GF-D8 (cell line): ENCODE results near the gene PTPN20.

ENCODE experiments used
- DNase-seq: peaks from one replicate; lab custom pipeline; 2025; lab: John Stamatoyannopoulos, UW

Gene PTPN20

GRCh38 chr10:47034441-47035051, 123.3 kb downstream of the PTPN20 start:
- DNase-seq = no peak

DNA sequence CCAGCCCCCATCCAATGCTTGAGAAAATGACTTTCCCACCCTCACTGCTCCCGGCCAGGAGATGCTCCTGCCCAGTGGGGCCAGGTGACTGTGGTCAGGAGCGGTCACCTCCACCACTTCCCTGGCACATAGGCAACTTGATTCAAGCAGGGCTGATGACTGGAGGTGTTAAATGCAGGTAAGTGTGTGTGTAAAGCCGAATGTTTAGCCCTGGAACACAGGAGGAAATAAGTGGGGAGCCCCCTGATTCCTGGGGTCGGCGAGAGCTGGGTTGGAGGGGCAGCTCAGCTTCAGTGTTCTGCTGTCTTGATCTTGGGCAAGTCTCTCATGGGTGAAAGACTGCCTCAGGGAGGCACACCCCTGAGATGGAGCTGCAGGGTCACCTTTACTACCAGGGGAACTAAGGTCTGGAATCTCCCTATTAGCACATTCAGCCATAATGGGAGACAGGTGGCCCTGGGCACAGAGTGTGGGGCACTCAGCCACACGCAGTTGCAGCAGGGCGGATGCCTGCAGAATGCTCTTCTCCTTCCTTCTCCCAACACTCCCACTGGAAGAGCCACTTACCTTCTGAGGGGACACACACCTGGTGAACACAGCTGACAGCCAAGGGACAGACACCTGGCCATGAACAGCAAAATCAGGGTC, 124.1 kb downstream of the PTPN20 start:
- no peak for DNase-seq

GRCh38 chr10:47035819-47036337, 124.7 kb downstream of the PTPN20 start:
- no peak for DNase-seq

- DNase-seq = no peak
Measured at GRCh38 chr10:47036771-47037170, 125.5 kb downstream of the PTPN20 start.

DNA sequence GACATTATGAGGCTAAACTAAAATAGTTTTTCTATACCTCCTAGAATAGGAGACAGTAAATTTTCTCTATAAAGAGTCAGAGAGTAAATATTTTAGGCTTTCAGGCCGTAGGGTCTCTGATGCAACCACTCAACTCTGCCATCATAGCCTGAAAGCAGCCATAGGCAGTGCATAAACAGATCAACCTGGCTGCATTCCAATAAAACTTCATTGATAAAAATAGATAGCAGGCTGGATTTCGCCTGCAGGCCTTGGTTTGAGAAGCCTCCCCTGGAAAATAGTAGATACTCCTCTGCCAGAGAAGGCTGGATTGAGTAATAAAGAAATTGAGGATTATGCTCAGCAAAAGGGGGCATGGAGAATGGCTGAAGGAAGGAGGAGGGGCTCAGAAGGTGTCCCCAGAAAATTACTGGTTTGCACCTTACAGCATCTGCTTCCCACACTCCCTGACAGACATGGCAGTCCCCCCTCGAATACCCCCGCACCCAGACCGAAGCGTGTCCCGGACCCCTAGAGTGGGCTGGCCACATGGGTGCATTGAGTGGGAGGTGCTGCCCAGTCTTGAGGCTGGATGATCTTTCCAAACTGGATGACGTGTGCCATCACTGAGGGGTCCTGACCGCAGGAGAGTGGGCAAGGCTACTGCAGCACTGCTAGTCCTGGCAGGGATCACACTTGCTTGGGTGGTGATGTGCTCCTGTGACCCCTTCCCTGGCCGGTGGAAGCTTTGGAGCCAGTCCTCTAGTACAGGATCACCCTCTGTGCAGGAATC, 126.6 kb downstream of the PTPN20 start:
- DNase-seq = no peak

DNA sequence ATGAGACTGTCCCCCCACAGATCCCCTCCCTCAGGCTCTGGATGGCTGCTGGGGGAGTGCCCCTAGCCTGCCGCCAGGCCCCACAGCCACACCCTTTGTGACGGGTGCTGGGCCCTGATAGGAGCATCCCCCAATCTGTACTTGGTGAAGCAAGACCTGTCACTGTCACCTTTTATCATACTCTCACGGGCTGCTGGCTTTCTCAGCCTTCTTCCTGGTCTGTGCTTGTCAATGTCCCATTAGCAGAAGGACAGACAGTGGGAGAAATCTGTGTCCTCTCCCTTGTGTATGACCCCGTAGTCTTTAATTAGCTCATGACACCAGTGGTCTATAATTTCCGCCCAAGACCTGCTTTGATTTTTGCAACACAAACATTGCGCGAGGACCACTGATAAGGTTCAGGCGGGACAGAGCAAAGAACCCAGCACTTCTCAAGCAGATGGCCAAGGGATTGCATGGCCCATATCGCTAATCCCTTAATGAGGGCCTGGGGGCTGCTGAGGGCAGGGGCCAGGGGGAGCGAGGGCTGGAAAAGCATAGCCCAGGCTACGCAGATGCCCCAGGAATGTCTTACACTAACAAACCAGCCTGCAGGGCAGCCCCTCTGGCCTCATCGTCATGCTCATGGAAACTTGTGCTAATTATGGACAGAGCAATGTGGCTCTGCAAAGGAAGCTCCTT, 127.8 kb downstream of the PTPN20 start:
- DNase-seq = no peak

DNA sequence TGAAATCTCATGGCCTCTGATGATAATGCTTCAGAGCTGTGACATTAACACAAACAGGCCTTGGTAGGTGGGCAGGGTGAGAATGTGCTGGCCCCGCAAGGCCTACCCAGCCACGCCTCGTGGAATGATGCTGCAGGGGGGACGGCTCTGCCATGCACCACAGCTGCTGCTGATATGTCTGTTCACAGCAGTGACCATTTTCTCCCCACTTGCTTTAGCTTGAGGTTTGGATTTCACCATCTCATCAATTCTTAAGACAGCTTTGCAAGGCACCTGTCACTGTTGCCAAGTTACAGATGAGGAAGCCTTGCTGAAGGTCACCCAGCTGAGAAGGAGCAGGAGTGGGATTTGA, 128.3 kb downstream of the PTPN20 start:
- DNase-seq = no peak

GRCh38 chr10:47040041-47040491, 128.8 kb downstream of the PTPN20 start:
- no peak for DNase-seq

GRCh38 chr10:47040681-47041080, 129.5 kb downstream of the PTPN20 start:
- DNase-seq = no peak

DNA sequence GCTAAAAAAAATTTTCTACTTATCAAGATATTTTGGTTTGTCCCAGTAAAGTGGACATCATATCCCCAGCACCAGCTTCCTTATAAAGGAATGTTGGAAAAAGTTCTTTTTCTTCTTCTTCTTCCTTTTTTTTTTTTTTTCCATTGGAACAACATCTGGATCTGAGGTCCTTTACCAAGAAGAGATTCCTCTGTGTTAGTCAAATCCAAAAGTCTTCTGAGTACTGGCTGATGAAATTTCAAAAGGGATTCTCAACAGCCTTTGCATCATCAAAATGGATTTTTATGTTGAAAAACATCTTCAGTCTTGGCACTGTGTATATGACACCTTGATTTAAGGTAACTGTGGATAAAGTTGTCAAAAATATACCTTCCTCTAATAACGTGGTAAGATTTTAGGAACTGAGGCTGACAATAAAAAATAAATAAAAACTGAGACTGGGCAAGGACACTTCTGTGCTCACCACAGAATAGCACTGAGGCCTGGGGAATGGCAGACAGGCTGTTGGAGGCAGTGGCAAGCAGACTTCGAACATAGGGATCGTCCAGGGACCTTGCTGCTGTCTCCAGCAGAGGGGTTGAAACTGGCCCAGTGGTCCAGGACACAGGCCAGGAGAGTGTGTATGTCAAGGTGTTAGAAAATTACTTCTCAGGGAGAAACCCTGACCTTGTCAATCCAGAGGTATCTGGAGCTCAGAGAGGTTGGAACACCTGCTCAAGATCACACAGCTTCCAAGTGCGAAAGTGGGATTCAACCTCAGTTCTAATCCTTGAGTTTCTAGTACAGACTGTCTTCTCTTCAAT, 130.4 kb downstream of the PTPN20 start:
- DNase-seq = no peak

DNA sequence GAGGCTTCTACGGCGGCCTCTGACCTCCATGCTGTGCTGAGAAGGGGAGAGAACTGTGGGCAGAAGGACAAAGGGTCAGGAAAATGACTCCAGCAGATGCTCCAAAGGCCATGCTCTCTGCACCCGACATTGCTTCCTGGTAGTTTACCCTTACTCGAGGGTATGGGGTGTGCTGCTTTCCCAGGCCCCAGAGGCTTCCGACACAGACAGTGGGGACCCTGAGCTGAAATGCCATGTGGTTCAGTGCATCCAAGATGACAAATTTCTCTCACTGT, 130.9 kb downstream of the PTPN20 start:
- DNase-seq = no peak

- no peak for DNase-seq
Measured at GRCh38 chr10:47042780-47043750, 131.8 kb downstream of the PTPN20 start.

DNA sequence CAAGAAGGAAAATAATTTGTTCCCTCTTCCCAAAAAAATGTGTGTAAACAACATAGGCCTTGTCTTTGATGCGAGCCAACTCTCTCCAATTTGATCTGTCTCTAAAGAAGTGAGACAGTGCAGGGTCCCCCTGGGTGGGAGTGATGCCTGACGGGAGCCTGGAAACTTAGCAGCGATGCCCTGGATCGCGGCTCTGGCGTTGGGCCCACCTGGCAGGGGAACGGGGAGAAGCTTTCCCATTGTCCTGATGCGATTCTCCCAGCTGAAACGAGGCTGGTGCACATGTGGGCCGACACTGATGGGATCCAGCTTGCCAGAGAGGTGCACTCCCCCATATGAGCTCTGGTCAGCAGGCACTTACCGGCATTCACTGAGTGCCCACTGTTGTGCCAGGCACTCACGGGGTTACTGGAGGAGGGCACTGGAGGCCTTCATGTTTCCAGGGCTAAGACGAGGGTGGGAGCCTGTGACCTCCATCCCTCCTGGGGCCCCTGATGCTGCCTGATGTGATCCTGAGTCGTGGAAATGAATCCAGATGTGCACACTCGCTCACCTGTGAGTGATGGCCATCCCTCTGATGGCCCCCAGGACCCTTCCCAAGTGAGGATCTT, 132.8 kb downstream of the PTPN20 start:
- no peak for DNase-seq

DNA sequence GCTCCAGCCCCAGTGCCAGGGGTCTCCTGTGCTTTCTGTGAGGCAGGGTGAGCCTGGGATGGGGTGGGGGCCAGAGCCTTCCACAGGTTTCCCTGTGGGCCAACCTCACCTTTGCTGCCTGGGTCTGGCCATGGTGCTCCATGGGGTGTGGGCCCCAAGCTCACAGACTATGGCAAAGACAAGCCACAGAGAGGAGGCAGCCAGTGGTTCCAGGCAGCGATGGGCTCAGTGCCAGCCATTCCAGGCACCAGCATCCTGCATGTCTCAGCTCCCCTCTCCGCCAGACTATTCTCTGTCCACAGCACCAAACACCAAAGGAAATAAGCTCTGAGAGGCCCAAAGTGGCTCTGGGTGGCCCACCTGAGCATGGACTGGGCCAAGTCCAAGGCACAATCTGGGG, 133.5 kb downstream of the PTPN20 start:
- no peak for DNase-seq

DNA sequence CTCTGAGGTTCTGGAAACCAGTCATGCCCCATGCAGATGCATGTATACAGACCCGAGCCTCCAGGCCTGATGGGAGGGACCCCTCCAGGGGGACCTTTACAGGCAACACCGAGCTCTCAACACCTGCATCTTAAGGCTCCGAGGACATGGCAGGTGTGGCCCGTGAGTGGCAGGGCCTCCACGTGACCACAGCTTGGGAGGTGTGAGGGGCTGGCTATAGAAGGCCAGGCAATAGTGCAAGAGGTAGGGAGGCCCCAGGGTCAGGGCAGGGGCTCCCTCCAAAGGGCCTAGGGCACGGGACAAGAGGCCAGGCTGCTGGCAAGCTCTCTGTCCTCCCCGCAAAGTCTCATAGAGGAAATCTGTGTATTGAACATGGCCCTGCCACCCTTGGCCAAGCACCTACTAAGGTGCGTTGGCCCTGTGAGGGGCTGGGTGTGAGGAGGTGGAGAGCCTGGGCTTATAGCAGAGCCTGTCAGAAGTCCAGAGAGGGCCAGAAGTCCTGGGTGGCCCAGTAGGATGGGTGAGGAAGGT, 134.2 kb downstream of the PTPN20 start:
- DNase-seq = no peak

GRCh38 chr10:47046321-47047126, 135.3 kb downstream of the PTPN20 start:
- no peak for DNase-seq

- no peak for DNase-seq
Measured at GRCh38 chr10:47047127-47047504, 135.9 kb downstream of the PTPN20 start.

- DNase-seq = no peak
Measured at GRCh38 chr10:47047577-47048525, 136.6 kb downstream of the PTPN20 start.
